D721Med (cell line): ENCODE results near the gene HDAC4.

ENCODE experiments used
- DNase-seq: peaks from one replicate; pipeline ENCODE4 v3.0.0; 2011; ENCODE audit warnings: low spot score; ENCODE audit not compliant: insufficient read length
- FAIRE-seq: peaks from 2 replicates; lab custom pipeline; 2011; peaks lifted over from hg19 to GRCh38; lab: Jason Lieb, UNC
- TF ChIP-seq, protein P1 (sequence below): IDR thresholded peaks from 2 replicates; pipeline ENCODE4 v1.5.1; 2012; ENCODE audit warnings: mild to moderate bottlenecking, control low read depth; ENCODE audit not compliant: insufficient read depth; ENCODE audit errors: missing control alignments

The HDAC4 gene

DNA sequence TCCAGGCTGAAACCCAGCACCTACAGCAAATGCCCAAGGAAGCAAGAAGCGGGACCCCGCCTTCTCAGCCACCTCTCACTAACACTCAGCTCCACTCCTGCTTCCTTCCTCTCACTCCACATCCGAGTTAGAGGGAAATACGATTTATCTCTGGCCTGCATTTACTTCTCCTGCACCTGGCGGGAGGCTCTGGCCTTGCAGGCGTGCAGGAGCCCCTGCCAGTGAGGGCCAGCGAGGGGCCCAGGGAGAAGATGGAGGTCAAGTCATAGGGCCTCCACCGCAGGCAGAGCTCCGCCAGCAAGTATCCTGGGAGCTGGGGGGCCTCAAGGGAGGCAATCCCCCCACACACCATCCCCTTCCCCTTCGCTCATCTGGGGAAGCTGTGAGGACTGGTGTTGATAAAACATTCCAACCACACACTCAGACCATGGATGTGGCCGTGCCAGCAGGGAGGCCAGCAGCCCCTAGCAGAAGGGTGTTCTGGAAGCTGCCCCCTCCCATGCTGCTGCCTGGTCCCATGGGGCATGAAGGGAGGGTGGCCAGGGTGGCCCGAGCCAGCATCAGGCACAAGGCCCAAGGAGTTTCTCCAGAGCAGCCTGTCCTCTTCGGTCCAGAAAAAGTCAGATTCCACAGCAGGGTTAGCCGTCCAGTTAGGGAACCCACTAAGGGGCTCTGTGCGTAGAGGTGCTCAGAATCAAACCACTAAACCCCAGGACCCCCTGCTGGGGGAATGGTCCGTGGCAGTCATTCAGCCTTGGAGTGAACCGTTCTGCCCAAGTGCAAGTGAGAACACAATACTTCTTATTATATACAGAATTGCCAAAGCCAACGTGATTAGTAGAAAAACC is 91.2 kb downstream of the HDAC4 start:
- DNase-seq (no peak), FAIRE-seq (no peak)
- TF ChIP-seq, protein P1, sequence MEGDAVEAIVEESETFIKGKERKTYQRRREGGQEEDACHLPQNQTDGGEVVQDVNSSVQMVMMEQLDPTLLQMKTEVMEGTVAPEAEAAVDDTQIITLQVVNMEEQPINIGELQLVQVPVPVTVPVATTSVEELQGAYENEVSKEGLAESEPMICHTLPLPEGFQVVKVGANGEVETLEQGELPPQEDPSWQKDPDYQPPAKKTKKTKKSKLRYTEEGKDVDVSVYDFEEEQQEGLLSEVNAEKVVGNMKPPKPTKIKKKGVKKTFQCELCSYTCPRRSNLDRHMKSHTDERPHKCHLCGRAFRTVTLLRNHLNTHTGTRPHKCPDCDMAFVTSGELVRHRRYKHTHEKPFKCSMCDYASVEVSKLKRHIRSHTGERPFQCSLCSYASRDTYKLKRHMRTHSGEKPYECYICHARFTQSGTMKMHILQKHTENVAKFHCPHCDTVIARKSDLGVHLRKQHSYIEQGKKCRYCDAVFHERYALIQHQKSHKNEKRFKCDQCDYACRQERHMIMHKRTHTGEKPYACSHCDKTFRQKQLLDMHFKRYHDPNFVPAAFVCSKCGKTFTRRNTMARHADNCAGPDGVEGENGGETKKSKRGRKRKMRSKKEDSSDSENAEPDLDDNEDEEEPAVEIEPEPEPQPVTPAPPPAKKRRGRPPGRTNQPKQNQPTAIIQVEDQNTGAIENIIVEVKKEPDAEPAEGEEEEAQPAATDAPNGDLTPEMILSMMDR, result no peak

DNA sequence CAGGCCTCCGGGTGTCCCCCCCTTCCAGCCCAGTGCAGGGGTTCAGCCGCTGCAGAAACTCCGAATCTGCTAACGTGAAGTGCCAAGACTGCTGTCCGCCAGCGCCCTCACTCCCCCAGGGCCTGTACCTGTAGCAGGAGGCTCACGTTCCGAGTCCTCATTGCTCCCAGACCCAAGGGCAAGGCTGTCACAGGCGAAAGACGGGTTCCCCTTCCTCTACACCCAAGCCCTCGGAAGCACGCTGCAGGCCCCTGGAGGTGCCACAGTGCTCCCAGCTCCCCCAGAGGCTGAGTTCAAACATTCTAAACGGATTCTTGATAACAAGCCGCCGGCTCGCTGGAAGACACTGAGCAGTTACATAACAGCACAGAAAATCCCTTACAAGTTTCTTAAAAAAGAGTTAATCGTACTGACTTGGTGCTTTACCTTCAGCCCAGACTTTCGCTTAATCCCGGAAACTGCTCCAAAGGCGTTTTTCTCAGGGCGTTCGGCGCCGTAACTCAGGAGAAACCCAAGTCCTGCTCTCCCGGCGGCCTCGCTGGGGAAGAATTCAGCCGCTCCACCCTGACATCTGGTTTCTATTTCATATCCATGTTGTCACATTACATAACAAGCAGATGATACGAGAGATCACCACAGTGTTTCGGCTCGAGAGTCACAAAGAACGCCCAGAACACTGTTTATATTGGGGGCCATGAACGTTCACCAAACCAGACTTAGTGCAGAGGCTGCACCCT is 92.0 kb downstream of the HDAC4 start:
- TF ChIP-seq, protein P1, result no peak
- FAIRE-seq, result no peak
- no peak for DNase-seq

DNA sequence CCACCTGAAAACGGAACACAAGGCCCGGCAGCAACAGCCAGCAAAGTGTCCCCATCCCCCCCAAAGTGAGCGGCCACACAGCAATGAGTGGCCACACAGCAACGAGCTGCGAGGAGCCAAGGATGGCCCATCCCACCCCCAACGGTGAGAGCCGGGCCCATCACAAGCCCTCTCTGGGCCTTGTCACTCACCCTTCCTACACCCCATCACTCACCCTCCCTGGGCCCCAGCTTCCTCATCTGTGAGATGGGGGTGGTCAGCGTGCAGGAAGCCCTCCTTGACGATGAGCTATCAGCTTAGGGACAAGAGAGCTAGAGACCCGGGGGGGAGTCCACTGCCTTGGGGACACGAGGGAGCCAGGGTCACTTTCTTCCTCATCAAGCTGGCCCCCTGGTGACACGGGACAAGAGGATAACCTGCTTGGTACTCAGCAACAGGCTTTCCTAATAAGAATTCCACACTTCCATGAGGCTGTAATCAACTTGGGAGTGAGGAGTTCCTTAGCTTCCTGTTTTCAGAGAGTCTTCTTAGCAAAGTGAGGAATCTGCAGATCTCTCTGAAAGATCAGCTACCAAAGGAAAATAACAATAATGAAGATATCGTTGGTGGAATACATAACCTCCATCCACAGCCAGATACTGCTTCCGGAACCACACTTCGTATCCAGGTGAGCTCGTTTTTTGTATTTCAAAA is 92.8 kb downstream of the HDAC4 start:
- no peak for FAIRE-seq
- TF ChIP-seq, protein P1, result no peak
- DNase-seq, result no peak

DNA sequence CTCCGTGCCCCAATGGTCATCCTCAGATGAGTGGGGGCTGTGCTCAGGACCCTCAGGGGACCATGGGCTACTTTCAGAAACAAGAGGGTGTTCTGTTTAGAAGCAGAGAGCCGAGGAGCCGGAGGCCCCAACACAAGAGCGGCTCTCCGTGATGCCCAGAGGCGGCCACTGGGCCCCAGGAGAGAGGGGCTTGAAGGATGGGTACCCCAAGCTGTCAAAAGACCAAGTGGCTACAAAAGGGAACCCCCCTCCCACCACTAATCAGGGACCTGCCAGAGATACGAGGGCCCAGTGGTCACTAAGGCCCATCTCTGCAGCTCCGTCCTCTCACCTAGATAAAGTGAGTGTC is 93.6 kb downstream of the HDAC4 start:
- DNase-seq (no peak), FAIRE-seq (no peak)
- TF ChIP-seq, protein P1, result no peak

DNA sequence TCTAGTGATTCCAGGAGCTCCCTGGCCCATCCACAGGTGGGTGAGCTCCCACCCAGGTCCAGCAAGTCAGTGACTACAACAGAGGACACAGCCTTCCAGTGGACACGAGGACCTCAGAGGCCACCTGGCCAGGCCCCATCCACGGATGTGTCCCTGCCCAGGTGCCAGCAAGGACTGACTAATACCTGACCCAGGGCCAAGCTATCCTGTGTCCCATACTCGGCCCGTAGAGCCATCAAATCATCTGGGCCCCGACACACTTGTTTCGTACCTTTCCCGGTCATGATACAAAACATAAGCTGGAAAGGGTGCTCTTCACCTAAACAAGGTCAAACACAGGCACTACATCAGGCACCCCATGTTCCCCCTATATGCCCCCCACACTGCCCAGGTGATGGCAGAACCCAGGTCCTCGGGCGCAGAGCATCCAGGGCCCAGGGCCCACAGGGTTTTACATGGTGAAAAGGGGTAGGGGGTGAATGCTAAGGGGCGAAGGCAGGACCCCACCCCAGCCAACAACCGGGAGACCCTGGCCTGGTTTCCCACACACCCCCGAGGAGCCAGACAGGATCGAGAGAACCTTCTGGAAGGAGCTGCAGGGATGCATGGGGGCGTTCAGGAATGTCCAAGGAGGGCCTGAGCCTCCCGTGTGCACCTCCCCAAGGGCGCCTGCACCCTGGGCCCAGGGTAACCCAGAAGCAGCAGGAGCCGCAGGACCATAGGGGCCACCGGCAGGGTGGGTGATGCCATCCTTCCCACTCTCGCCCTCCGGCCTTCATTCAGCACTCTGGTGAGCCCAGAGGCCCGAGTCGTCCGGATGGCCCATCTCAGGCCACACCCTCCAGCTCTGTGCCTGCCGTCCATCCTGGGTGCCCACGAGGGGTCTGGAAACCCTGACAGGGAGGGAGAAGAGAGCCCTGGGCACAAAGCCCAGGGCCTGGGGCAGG is 94.3 kb downstream of the HDAC4 start:
- no peak for FAIRE-seq
- TF ChIP-seq, protein P1, result no peak
- no peak for DNase-seq

DNA sequence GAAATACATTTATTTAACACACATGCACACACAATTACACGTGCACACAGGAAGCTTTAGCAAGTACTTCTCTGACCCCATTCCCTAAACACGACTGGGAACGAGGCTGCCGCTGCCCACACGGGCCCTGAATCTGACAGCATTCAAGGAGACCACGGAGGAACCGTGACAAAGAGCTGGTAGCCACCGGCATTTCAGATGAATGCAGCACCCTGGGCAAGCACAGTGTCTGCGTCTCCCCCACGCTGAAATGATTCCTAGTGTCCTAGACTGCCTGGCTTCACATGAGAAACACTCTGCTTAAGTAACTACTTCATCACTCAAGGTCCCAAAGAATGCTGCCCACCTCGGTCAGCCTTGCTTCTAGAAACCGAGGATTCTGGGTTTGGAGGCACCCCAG is 95.0 kb downstream of the HDAC4 start:
- no peak for DNase-seq
- FAIRE-seq, result no peak
- TF ChIP-seq, protein P1, result no peak
